NCI-H524 treated with DMSO at 0.1 percent for 48 hours (cell line): ENCODE measurements around the gene MROH2B.

Experiments
- DNase-seq: peaks from one replicate; lab custom pipeline; 2025; lab: John Stamatoyannopoulos, UW

MROH2B gene

GRCh38 chr5:41071242-41071641 is at the start of gene MROH2B:
MROH2B (minus strand) TSS chr5:41071342; CDS start chr5:41070852, 490 bp downstream.
- no peak for DNase-seq

GRCh38 chr5:41120600-41120999 is 49.5 kb upstream of the MROH2B start:
- DNase-seq: no peak

- DNase-seq: no peak
These were observed 47.0 kb upstream of the MROH2B start for GRCh38 chr5:41118177-41118576.

GRCh38 chr5:41115281-41115680 is 44.1 kb upstream of the MROH2B start:
- no peak for DNase-seq

- no peak for DNase-seq
These were observed 41.6 kb upstream of the MROH2B start for GRCh38 chr5:41112486-41113455.

- DNase-seq: no peak
These were observed 38.0 kb upstream of the MROH2B start for GRCh38 chr5:41109186-41109585.

- no peak for DNase-seq
These were observed 31.2 kb upstream of the MROH2B start for GRCh38 chr5:41102341-41102740.

- DNase-seq: no peak
These were observed 26.5 kb upstream of the MROH2B start for GRCh38 chr5:41097642-41098041.

GRCh38 chr5:41095324-41096101 is 24.4 kb upstream of the MROH2B start:
- DNase-seq: no peak

- no peak for DNase-seq
These were observed 23.7 kb upstream of the MROH2B start for GRCh38 chr5:41094871-41095270.

GRCh38 chr5:41093803-41094202 is 22.7 kb upstream of the MROH2B start:
- DNase-seq: no peak

GRCh38 chr5:41087461-41087860 is 16.3 kb upstream of the MROH2B start:
- no peak for DNase-seq

GRCh38 chr5:41083306-41083705 is 12.2 kb upstream of the MROH2B start:
- DNase-seq: no peak

GRCh38 chr5:41071975-41072374 is 833 bp upstream of the MROH2B start:
- no peak for DNase-seq

GRCh38 chr5:41067714-41068568 is 3.2 kb downstream of the MROH2B start:
- DNase-seq: no peak

GRCh38 chr5:41065691-41066335 is 5.3 kb downstream of the MROH2B start:
- DNase-seq: no peak

- DNase-seq: no peak
These were observed 13.2 kb downstream of the MROH2B start for GRCh38 chr5:41057940-41058339.

GRCh38 chr5:41057231-41057630 is 13.9 kb downstream of the MROH2B start:
- no peak for DNase-seq

GRCh38 chr5:41048986-41049385 is 22.2 kb downstream of the MROH2B start:
- no peak for DNase-seq

GRCh38 chr5:41043109-41043747 is 27.9 kb downstream of the MROH2B start:
- DNase-seq: no peak

GRCh38 chr5:41032973-41033372 is 38.2 kb downstream of the MROH2B start:
- no peak for DNase-seq
